Lower leg skin (tissue), 3 donors: ENCODE data around the gene CRTAP.

Source experiments
- CTCF ChIP-seq, 3 donors: fragments of 450-650 bp; IDR thresholded peaks; one replicate each; pipeline ENCODE4 v1.5.1; 2016; ENCODE audit warnings: antibody characterized with exemption in 3 of 3, mild to moderate bottlenecking in 3 of 3, moderate library complexity in 2 of 3
- POLR2A ChIP-seq, 2 donors: fragments of 450-650 bp; IDR thresholded peaks; one replicate each; pipeline ENCODE4 v1.6.1; 2016 to 2017; ENCODE audit warnings: antibody characterized with exemption in 2 of 2, mild to moderate bottlenecking in 1 of 2, moderate library complexity in 1 of 2

- no peak for TF ChIP-seq CTCF (IDR thresholded peaks at IDR 0.05)
- TF ChIP-seq POLR2A (IDR thresholded peaks at IDR 0.05): no peak
Measured at GRCh38 chr3:33125840-33126239, 12.0 kb downstream of the CRTAP start.
